ENCODE measurements around the gene CEP162. TPM values are rescaled to one million over a fixed set of nuclear protein-coding genes. Genes with fewer than 3 reads are reported as not detected.
"Not testable (repeated sequence)": the region's sequence is repeated elsewhere in the genome, so short reads cannot be mapped to it uniquely, and the experiment has no call there.

The CEP162 gene
- total RNA-seq, 2 donors from 2014 or later: 3.5 to 5.5 TPM

DNA sequence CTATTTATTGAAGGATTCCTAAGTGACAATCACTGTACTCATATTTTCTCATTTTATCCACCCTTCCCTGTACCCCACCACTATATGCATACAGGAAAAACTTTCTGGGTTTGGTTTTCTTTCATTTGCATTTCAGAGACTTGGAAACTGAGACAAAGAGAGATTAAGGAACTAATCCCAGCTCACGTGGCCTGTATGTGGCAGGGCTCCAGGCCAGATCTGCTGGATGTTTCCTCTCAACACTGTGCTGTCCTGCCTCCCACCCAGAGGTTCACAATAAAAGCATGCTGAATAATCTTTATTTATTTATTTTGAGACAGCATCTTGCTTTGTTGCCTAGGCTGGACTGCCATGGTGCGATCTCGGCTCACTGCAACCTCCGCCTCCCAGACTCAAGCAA, 50.2 kb downstream of the CEP162 start:
- DNase-seq (ENCODE audit: low spot score): no peak
- peaks cover 9% of the 10 kb centered on the region for H3K36me3 ChIP-seq

DNA sequence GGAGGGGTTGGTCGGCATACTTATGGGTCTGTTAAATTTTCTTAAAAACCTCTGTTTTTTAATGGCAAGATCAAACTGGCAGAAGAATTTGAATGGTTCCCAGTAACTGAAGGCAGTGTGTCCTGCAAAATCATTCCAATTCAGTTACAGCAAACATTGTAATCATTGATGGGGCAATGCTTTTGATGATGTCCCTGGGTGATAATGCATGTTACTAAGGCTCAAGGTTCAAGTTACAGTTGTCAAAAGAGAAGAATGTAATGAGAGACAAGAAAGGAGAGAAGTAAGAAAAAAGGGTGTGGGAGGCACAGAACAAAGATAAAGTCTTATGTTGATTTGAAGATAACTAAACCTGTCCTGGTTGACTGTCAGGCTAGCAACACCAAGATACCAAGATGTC, 54.9 kb downstream of the CEP162 start:
- Histone ChIP-seq H3K4me3 (no peak overlapping the region), H3K27ac (no peak overlapping the region), H3K36me3 (peaks cover 9% of the 10 kb centered on the region), H3K9me3 (no peaks in the 10 kb centered on the region), H3K27me3 (no peaks in the 10 kb centered on the region), H3K4me1 (no peaks in the 10 kb centered on the region)
- DNase-seq (ENCODE audit: low spot score): no peak
- TF ChIP-seq, protein P1, sequence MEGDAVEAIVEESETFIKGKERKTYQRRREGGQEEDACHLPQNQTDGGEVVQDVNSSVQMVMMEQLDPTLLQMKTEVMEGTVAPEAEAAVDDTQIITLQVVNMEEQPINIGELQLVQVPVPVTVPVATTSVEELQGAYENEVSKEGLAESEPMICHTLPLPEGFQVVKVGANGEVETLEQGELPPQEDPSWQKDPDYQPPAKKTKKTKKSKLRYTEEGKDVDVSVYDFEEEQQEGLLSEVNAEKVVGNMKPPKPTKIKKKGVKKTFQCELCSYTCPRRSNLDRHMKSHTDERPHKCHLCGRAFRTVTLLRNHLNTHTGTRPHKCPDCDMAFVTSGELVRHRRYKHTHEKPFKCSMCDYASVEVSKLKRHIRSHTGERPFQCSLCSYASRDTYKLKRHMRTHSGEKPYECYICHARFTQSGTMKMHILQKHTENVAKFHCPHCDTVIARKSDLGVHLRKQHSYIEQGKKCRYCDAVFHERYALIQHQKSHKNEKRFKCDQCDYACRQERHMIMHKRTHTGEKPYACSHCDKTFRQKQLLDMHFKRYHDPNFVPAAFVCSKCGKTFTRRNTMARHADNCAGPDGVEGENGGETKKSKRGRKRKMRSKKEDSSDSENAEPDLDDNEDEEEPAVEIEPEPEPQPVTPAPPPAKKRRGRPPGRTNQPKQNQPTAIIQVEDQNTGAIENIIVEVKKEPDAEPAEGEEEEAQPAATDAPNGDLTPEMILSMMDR (IDR thresholded peaks at IDR 0.05): no peak

More for the DNA sequence above, 50.2 kb downstream of the CEP162 start:
- TF ChIP-seq, protein P1 (IDR thresholded peaks at IDR 0.05): no peak
- Histone ChIP-seq H3K4me3 (no peak overlapping the region), H3K27me3 (no peaks in the 10 kb centered on the region), H3K27ac (no peak overlapping the region), H3K4me1 (no peaks in the 10 kb centered on the region), H3K9me3 (no peaks in the 10 kb centered on the region)

- Histone ChIP-seq H3K4me1 (no peaks in the 10 kb centered on the region), H3K36me3 (peaks cover 9% of the 10 kb centered on the region), H3K27me3 (no peaks in the 10 kb centered on the region), H3K27ac (no peak overlapping the region), H3K4me3 (no peak overlapping the region), H3K9me3 (no peaks in the 10 kb centered on the region)
- TF ChIP-seq, protein P1 (IDR thresholded peaks at IDR 0.05): no peak
- DNase-seq (ENCODE audit: low spot score): no peak
Measured at GRCh38 chr6:84172080-84172479, 55.4 kb downstream of the CEP162 start.

- H3K36me3 ChIP-seq: peaks cover 13% of the 10 kb centered on the region
- no peak for DNase-seq (ENCODE audit: low spot score)
- TF ChIP-seq, protein P1 (IDR thresholded peaks at IDR 0.05): no peak
- H3K4me1 ChIP-seq: no peaks in the 10 kb centered on the region
- H3K27me3 ChIP-seq: no peaks in the 10 kb centered on the region
- H3K4me3 ChIP-seq: no peak overlapping the region
- H3K27ac ChIP-seq: no peak overlapping the region
- no peaks in the 10 kb centered on the region for H3K9me3 ChIP-seq
Measured at GRCh38 chr6:84167457-84167856, 60.0 kb downstream of the CEP162 start.

DNA sequence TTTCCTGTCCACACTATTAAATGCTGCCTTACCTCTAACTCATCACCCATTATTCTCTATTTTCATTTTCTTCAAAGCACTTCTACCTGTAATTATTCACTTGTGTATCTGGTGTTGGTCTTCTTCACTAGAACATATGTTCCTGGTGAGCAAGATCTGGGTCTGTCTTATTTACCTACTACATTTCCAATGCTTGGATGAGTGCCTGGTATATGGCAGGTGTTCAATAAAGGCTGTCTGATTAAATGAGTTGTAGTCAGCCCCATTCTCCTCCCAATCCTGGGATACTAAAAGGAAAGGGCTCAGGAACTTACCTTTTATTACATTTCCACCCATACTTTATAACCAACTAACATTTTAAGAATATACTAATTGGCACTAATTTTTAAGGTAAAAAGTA, 61.0 kb downstream of the CEP162 start:
- no peaks in the 10 kb centered on the region for H3K9me3 ChIP-seq
- H3K4me3 ChIP-seq: no peak overlapping the region
- DNase-seq (ENCODE audit: low spot score): no peak
- no peak overlapping the region for H3K27ac ChIP-seq
- TF ChIP-seq, protein P1 (IDR thresholded peaks at IDR 0.05): no peak
- H3K4me1 ChIP-seq: no peaks in the 10 kb centered on the region
- H3K36me3 ChIP-seq: peaks cover 17% of the 10 kb centered on the region
- H3K27me3 ChIP-seq: no peaks in the 10 kb centered on the region

- not testable (repeated sequence) for H3K27me3 ChIP-seq, H3K4me1 ChIP-seq
- peaks cover 17% of the 10 kb centered on the region for H3K36me3 ChIP-seq
Measured at GRCh38 chr6:84164328-84164727, 63.1 kb downstream of the CEP162 start.

More at GRCh38 chr6:84164328-84164727, 63.1 kb downstream of the CEP162 start:
- not testable (repeated sequence) for H3K4me3 ChIP-seq; DNase-seq (ENCODE audit: low spot score); H3K27ac ChIP-seq; H3K9me3 ChIP-seq
